ENCODE results near the gene TUBA4A.

DNA sequence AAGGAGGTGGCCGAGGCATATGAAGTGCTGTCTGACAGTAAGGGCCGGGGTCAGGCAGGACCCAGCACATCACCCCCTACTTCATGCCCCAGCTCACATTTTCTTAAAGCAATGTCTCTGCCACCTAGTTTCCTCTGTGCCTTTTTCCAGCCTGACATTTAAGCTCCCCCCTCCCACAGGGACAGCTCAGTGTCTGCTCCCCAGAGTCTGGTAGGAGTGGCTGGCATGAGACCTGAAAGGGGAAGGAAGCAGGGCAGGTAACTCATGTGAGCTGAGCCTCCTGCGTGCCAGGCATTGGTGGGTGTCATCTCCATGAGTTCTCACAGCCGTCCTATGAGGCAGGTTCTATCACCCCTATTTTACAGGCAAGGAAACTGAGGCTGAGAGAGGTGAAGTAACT is 26.9 kb upstream of the TUBA4A start:
- no peak for TF ChIP-seq RAD21 (CRISPR knock-in tag; conservative IDR thresholded peaks at IDR 0.05 in 1 of 2, IDR thresholded peaks at IDR 0.05 in 1 of 2)
- no peak for TF ChIP-seq ZNF184 (CRISPR knock-in tag; IDR thresholded peaks at IDR 0.05)
- TF ChIP-seq, protein P1, sequence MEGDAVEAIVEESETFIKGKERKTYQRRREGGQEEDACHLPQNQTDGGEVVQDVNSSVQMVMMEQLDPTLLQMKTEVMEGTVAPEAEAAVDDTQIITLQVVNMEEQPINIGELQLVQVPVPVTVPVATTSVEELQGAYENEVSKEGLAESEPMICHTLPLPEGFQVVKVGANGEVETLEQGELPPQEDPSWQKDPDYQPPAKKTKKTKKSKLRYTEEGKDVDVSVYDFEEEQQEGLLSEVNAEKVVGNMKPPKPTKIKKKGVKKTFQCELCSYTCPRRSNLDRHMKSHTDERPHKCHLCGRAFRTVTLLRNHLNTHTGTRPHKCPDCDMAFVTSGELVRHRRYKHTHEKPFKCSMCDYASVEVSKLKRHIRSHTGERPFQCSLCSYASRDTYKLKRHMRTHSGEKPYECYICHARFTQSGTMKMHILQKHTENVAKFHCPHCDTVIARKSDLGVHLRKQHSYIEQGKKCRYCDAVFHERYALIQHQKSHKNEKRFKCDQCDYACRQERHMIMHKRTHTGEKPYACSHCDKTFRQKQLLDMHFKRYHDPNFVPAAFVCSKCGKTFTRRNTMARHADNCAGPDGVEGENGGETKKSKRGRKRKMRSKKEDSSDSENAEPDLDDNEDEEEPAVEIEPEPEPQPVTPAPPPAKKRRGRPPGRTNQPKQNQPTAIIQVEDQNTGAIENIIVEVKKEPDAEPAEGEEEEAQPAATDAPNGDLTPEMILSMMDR (IDR thresholded peaks at IDR 0.05 in 2 of 3, conservative IDR thresholded peaks at IDR 0.05 in 1 of 3; ENCODE audit: insufficient read depth in 2 of 3, low read depth in 1 of 3, low read length in 3 of 3): no peak
- TF ChIP-seq REST (IDR thresholded peaks at IDR 0.05; ENCODE audit: borderline replicate concordance): no peak
- TF ChIP-seq REST (CRISPR knock-in tag; IDR thresholded peaks at IDR 0.05; ENCODE audit: low read depth): no peak
- TF ChIP-seq TEAD4 (IDR thresholded peaks at IDR 0.05; ENCODE audit: low read length): no peak
- TF ChIP-seq TEAD4 (CRISPR knock-in tag; IDR thresholded peaks at IDR 0.05; ENCODE audit: borderline replicate concordance): no peak
- TF ChIP-seq TFAP4 (CRISPR knock-in tag; IDR thresholded peaks at IDR 0.05; ENCODE audit: borderline replicate concordance): no peak
